ENCODE measurements around the gene ETFB. TPM values are rescaled to one million over a fixed set of nuclear protein-coding genes. Genes with fewer than 3 reads are reported as not detected.

The ETFB gene
- total and polyA plus RNA-seq, 9 of the 15 experiments (the other 6 are each of a cell fraction or from before 2014, with no cell fraction given) = 18.1 to 143 (median 96.1) TPM

DNA sequence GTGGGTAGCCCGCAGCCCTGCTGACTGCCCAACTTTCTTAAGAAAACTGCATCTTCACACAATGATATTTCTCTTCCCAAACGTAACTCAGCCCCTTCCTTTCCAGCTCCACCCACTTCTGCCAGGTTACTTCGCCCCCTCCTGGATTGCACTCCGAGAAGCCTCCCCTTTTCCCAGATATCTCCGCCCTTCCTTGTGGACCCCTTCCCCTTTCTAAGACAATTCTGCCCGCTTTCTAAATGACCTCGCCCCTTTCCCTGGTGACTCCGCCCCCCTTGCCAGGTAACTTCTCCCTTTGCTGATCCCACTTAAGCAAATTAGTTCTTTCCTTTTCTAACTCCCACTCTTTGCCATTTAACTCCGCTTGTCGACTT lies 26.9 kb downstream of the ETFB start:
- Histone ChIP-seq H3K9ac (ENCODE audit: insufficient read depth in 1 of 2, low read depth in 2 of 2, low read length in 2 of 2) (peak overlapping the region; percentile 58 to 84; a peak in 3 of 4 replicates), H3K27me3 (ENCODE audit: control insufficient read depth in 2 of 2, insufficient read depth in 2 of 2, low read length in 2 of 2) (no peaks in the 10 kb centered on the region), H3K9me1 (ENCODE audit: control insufficient read depth, insufficient read depth, low read length) (no peaks in the 10 kb centered on the region), H3K4me3 (peak overlapping the region; percentile 67), H3K4me1 (replicated peaks in 1 of 2; ENCODE audit: control insufficient read depth in 2 of 2, insufficient read depth in 2 of 2, low read length in 2 of 2) (peaks cover 26 to 41% of the 10 kb centered on the region in 2 experiments; a peak in 4 of 5 replicates), H4K20me1 (replicated peaks; ENCODE audit: control insufficient read depth, insufficient read depth, low read length) (no peaks in the 10 kb centered on the region), H2AFZ (ENCODE audit: low read depth, low read length) (peak overlapping the region; percentile 98), H3K27ac (ENCODE audit: extremely low read depth, low read depth, low read length) (peak overlapping the region; percentile 76), H3K4me2 (ENCODE audit: insufficient read depth, low read length) (peak overlapping the region; percentile 99), H3K9me3 (replicated peaks; ENCODE audit: control insufficient read depth, insufficient read depth, low read depth, low read length) (no peaks in the 10 kb centered on the region), H3K79me2 (ENCODE audit: control insufficient read depth, insufficient read depth, low read length) (no peaks in the 10 kb centered on the region), H3K36me3 (ENCODE audit: control insufficient read depth, insufficient read depth, low read length) (peaks cover 5% of the 10 kb centered on the region; the same call in 1 of the 3 replicates)
- ATAC-seq (peak; percentile 3), FAIRE-seq (no peak), DNase-seq (ENCODE audit: extremely low read depth in 1 of 4, low spot score in 3 of 4) (peak in 3 of 4 experiments; percentile 35 to 43 (median 37))
- no TSS peak for BruUV-seq (replicated peaks)
- ChIA-PET POLR2A (interaction anchor here (0.6 to 3.2 kb wide), 7 partner anchors 11 to 319 kb away, joined by 3 to 11 read pairs (median 4); no protein-coding TSS in a partner anchor), CTCF (ENCODE audit: low intra/inter-chr PET ratio) (interaction anchor here (0.7 to 2.4 kb wide), 6 partner anchors 55 to 444 kb away, joined by 3 to 14 read pairs (median 6); no protein-coding TSS in a partner anchor)
- intact Hi-C loops (cut with micrococcal nuclease) (loop anchor here (1.0 to 5.0 kb wide), 6 partner anchors 27 to 468 kb away; partner anchors contain the start of gene ETFB), in situ Hi-C loops (cut with MboI) (loop anchor here (5.0 kb wide), 1 partner anchor 323 kb away; no protein-coding TSS in a partner anchor)
- WGBS (ENCODE audit: insufficient coverage, low coverage, missing lambda C conversion rate) = under 1% methylated on average over 10 of the region's 10 CpGs
- TF ChIP-seq ZFX (CRISPR knock-in tag; IDR thresholded peaks at IDR 0.05) = no peak
- no peak for TF ChIP-seq ADNP (tag; IDR thresholded peaks at IDR 0.05)
- TF ChIP-seq, protein P1, sequence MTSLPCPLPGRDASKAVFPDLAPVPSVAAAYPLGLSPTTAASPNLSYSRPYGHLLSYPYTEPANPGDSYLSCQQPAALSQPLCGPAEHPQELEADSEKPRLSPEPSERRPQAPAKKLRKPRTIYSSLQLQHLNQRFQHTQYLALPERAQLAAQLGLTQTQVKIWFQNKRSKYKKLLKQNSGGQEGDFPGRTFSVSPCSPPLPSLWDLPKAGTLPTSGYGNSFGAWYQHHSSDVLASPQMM (CRISPR knock-in tag; IDR thresholded peaks at IDR 0.05) = no peak
- 0 out of 2 replicates have a peak, but pooled peaks have one; percentile 70 for TF ChIP-seq HLTF (IDR thresholded peaks at IDR 0.05)
- 0 out of 2 replicates have a peak, but pooled peaks have one; percentile 25 for TF ChIP-seq SPI1 (IDR thresholded peaks at IDR 0.05; ENCODE audit: borderline replicate concordance, low read depth, low read length)
- no peak for TF ChIP-seq MTF1 (CRISPR knock-in tag; IDR thresholded peaks at IDR 0.05; ENCODE audit: borderline replicate concordance)
- TF ChIP-seq ZNF253 (CRISPR knock-in tag; conservative IDR thresholded peaks at IDR 0.05) = no peak
- TF ChIP-seq ELF4 (CRISPR knock-in tag; IDR thresholded peaks at IDR 0.05) = peak; percentile 91; the same call in 1 of the 2 replicates
- peak; percentile 87; the same call in 1 of the 2 replicates for TF ChIP-seq THRAP3 (IDR thresholded peaks at IDR 0.05; ENCODE audit: borderline replicate concordance)
- TF ChIP-seq PHTF2 (CRISPR knock-in tag; IDR thresholded peaks at IDR 0.05) = no peak
- TF ChIP-seq, protein P2, sequence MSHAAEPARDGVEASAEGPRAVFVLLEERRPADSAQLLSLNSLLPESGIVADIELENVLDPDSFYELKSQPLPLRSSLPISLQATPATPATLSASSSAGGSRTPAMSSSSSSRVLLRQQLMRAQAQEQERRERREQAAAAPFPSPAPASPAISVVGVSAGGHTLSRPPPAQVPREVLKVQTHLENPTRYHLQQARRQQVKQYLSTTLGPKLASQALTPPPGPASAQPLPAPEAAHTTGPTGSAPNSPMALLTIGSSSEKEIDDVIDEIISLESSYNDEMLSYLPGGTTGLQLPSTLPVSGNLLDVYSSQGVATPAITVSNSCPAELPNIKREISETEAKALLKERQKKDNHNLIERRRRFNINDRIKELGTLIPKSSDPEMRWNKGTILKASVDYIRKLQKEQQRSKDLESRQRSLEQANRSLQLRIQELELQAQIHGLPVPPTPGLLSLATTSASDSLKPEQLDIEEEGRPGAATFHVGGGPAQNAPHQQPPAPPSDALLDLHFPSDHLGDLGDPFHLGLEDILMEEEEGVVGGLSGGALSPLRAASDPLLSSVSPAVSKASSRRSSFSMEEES (CRISPR knock-in tag; IDR thresholded peaks at IDR 0.05) = no peak
- TF ChIP-seq, protein P3, sequence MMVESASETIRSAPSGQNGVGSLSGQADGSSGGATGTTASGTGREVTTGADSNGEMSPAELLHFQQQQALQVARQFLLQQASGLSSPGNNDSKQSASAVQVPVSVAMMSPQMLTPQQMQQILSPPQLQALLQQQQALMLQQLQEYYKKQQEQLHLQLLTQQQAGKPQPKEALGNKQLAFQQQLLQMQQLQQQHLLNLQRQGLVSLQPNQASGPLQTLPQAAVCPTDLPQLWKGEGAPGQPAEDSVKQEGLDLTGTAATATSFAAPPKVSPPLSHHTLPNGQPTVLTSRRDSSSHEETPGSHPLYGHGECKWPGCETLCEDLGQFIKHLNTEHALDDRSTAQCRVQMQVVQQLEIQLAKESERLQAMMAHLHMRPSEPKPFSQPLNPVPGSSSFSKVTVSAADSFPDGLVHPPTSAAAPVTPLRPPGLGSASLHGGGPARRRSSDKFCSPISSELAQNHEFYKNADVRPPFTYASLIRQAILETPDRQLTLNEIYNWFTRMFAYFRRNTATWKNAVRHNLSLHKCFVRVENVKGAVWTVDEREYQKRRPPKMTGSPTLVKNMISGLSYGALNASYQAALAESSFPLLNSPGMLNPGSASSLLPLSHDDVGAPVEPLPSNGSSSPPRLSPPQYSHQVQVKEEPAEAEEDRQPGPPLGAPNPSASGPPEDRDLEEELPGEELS (CRISPR knock-in tag; IDR thresholded peaks at IDR 0.05; ENCODE audit: borderline replicate concordance) = no peak
- TF ChIP-seq TEAD1 (CRISPR knock-in tag; IDR thresholded peaks at IDR 0.05) = 0 out of 4 replicates have a peak, but pooled peaks of 1 of the 2 experiments have one; percentile 42
- TF ChIP-seq, protein P4, sequence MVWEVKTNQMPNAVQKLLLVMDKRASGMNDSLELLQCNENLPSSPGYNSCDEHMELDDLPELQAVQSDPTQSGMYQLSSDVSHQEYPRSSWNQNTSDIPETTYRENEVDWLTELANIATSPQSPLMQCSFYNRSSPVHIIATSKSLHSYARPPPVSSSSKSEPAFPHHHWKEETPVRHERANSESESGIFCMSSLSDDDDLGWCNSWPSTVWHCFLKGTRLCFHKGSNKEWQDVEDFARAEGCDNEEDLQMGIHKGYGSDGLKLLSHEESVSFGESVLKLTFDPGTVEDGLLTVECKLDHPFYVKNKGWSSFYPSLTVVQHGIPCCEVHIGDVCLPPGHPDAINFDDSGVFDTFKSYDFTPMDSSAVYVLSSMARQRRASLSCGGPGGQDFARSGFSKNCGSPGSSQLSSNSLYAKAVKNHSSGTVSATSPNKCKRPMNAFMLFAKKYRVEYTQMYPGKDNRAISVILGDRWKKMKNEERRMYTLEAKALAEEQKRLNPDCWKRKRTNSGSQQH (CRISPR knock-in tag; IDR thresholded peaks at IDR 0.05) = peak; percentile 91
- TF ChIP-seq, protein P5, sequence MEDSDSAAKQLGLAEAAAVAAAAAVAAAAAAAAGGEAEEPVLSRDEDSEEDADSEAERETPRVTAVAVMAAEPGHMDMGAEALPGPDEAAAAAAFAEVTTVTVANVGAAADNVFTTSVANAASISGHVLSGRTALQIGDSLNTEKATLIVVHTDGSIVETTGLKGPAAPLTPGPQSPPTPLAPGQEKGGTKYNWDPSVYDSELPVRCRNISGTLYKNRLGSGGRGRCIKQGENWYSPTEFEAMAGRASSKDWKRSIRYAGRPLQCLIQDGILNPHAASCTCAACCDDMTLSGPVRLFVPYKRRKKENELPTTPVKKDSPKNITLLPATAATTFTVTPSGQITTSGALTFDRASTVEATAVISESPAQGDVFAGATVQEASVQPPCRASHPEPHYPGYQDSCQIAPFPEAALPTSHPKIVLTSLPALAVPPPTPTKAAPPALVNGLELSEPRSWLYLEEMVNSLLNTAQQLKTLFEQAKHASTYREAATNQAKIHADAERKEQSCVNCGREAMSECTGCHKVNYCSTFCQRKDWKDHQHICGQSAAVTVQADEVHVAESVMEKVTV (CRISPR knock-in tag; IDR thresholded peaks at IDR 0.05) = 0 out of 2 replicates have a peak, but pooled peaks have one; percentile 7

Measured in K562 (cell line).